HG02759 (cell line): ENCODE results near the gene GRAMD1A.
"Not testable (repeated sequence)": the region's sequence is repeated elsewhere in the genome, so short reads cannot be mapped to it uniquely, and the experiment has no call there.

Source experiments
- ATAC-seq: cut with Tn5 transposase; IDR thresholded peaks from one replicate; pipeline ENCODE4 v1.9.1; 2021; ENCODE audit warnings: mild to moderate bottlenecking, moderate library complexity; ENCODE audit not compliant: unreplicated experiment

GRAMD1A gene

DNA sequence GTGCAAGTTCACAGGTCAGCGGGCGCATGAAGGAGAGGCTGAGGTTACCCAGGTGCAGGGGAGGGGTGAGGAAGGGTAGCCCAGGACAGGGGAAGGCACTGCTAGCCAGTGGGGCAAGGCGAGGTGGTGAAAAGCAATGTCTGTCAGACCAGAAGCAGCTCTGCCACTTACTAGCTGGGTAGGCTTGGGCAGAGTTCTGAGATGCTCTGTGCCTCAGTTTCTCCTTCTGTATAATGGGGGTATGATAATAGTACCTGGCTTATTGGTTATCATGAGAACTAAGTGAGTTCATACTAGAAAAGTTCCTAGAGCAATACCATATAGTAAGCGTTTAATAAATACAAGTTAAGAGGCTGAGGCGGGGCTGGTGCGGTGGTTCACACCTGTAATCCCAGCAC is 15.8 kb downstream of the GRAMD1A start:
- ATAC-seq, result no peak

DNA sequence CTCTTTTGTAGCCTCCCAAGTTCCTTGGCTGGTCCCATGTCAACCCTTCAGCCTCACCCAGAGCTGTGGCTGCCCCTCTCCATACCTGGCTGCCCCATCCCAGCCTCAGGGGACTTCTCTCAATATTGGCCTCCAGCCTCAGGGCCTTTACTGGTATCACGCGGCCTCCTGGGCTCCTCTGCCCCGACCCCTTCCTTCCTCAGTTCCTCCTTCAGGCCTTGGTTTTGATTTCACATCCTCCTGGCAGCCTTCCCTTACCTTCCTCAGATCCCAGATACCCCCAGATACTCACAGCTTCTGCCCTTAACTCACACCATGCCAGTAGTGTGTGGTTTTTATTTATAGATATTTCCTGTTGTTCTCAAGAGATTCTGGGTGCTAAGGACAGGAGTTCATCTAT is 17.4 kb downstream of the GRAMD1A start:
- ATAC-seq, result no peak

DNA sequence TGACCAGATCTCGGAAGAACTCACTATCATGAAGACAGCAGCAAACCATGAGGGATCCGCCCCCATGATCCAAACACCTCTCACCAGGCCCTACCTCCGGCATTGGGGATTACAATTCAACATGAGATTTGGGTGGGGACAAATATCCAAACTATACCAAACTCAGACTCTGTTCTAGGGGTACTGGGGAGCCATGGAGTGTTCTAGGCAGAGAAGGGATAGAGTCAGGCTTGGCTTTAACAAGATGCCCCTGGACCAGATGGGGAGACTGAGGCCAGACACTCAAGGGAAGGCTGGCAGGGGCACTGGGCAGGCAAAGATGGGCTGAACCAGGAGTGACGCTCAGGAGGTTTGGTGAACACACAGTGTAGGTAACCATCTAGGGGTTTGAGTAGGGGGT is 18.3 kb downstream of the GRAMD1A start:
- ATAC-seq, result no peak

DNA sequence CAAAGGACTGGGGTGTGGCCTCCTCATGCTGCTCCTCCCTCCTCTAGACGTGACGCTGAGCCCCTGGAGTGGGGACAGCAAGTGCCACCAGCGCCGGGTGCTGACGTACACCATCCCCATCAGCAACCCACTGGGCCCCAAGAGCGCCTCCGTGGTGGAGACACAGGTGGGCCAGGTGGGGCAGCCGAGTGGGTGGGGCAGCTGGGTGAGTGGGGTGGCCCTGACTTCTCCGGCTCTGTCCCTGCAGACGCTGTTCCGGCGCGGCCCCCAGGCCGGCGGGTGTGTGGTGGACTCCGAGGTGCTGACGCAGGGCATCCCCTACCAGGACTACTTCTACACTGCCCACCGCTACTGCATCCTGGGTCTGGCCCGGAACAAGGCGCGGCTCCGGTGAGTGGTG is 19.0 kb downstream of the GRAMD1A start:
- ATAC-seq, result no peak

DNA sequence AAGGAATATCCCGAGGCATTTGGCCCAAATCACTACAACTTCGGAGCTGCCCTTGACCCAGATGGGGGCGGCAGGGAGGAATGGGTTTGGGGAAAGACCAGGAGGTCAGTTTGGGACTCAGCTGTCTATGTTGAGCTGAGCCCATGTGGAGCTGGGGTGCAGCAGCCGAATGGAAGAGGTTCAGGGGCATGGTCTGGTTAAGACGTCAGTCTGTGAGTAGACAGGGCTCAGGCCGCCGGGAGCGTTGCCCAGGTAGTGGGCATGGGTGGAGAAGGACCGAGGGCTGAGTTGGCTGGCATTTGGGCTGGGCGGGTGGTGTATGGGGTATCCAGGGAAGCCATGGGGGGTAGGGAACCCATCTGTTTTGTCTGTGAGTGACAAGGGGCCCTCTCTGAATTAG is 20.9 kb downstream of the GRAMD1A start:
- no peak for ATAC-seq

DNA sequence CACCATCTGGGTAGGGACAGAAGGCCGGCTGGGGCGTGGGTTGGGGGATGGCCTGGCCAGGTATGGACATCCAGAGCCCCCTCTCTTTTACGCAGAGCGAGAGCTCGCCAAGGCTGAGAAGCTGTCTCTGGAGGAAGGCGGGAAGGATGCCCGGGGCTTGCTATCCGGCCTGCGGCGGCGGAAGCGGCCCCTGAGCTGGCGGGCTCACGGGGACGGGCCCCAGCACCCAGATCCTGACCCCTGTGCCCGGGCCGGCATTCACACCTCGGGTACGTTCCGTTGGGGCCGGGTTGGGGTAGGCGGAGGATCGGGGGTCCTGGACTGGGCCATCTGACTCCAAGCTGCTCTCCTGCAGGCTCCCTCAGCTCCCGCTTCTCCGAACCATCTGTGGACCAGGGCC is 21.5 kb downstream of the GRAMD1A start:
- no peak for ATAC-seq

DNA sequence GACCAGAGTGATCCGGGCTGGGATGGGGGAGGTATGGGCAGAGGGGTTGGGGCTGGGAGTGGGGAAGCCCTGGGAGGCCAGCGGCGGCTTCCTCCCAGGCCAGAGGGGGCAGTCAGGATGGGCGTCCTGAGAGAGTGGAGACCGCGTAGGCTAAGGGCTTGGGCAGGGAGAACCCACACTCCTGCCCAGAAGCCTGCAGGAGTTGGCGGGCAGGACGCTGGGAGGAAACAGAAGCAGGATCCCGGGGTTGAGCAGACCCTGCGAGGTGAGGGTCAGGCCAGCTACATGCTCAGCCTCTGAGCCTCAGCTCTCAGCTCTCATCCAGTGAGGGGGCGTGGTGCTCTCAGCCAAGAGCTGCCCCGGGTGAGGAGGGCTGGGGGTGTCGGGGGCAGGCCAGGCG is 22.3 kb downstream of the GRAMD1A start:
- no peak for ATAC-seq

DNA sequence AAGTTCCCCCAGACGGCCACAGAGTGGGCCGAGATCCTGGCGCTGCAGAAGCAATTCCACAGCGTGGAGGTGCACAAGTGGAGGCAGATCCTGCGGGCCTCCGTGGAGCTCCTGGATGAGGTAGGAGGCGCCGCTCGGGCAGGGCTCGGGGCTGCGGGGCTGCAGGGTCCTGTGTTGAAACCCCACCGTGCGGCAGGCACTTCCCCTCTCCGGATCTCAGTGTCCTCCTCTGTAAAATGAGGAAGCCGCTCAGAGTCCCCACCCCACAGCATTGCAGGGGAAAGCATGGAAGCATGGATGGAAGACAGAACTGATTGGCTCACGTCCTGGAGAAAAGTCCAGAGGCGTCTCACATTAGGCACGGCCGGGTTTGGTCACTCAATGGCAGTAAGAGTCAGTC is 23.3 kb downstream of the GRAMD1A start:
- no peak for ATAC-seq

DNA sequence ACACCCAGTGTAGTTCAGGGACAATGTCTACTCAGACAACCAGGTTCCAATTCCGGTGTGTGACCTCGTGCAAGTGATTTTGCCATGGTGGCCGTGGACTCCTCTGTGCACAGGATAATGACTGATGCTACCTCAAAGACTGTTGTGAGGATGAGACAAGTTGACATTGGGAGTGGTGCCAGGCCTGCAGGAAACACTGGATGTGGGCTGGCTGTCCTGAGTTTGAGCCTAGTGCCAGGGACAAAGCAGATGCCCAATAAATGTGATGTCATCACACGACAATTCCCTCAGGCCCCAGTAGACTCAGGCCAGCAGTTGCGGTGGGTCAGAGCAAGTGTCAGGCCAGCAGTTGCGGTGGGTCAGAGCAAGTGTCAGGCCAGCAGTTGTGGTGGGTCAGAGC is 24.0 kb downstream of the GRAMD1A start:
- ATAC-seq, result no peak

DNA sequence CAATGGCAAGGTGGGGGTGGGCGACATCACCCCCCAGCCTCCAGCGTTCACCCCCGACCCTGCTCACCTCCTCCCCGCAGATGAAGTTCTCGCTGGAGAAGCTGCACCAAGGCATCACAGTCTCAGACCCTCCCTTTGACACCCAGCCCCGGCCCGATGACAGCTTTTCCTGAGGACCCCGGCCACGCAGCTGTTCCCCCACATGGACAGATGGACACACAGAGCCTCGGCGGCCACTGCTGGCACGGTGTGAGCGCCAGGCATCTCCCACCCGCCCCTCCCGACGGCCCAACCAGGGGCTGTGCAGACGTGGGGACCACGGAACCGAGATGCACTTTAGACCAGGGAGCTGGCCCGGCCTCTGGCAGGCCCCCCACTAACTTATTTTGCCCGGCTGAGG is 25.8 kb downstream of the GRAMD1A start:
- no peak for ATAC-seq

DNA sequence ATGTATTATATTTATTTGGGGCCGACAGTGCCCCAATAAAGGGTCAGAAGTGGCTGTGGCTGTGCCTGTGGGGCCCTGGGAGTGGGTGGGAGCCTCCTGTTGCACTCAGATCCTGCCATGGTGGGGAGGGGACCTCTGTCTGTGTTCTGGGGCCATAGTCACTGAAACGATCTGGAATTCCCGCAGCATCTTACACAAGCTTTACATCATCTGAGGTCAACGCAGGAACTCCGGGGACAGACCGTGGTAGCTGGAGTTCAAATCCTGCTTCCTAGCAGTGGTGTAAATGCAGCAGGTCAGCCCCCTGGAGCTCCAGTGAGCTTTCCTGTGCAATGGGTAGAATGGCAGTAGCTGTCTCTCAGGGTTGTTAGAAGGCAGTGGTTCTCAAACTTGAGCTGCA is 26.3 kb downstream of the GRAMD1A start:
- no peak for ATAC-seq

DNA sequence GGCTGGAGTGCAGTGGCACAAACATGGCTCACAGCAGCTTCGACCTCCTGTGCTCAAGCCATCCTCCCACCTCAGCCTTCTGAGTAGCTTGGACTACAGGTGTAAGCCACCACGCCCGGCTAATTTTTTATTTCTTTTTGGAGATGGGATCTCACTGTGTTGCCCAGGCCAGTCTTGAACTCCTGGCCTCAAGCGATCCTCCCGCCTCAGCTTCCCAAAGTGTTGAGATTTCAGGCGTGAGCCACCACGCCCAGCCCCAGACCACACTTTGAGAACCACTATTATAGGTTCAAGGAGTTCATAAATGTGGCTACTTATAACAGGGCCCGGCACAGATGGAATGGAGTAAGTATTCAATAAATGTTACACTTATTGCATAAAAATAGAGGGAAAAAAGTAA is 26.9 kb downstream of the GRAMD1A start:
- no peak for ATAC-seq

DNA sequence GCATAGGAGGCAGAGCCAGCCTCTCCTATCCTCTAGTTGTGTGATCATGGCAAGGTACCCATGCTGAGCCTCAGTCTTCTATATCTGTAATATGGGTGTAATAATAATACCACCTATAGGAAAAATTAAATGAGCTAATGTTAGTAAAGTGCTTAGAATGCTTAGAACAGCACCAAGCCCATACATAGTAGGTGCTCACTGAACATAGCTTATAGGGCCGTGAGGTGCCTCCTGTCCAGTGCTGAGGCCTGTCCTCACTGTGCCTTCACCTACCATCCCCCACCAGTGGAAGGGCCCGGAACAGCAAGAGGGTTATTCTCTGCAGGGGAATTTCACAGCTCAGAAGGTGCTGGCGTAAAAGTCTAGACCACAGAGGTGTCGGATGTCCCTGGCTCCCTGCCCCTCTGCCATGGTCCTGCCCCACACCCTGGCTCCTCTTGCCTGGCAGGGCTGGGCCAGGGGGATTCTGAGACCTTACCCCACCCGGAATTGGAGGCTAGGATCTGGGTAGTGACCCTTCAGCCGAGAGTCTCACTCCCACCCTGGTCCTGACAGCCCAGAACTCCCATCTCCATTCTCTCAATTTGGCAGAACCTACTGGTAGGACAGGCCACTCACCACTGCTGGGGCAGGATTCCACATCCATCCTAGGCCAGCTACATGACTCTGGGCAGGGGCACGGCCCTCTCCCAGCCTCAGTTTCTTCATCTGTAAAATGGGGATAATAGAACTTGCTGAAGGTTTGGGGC is 27.9 kb downstream of the GRAMD1A start:
- no peak for ATAC-seq

DNA sequence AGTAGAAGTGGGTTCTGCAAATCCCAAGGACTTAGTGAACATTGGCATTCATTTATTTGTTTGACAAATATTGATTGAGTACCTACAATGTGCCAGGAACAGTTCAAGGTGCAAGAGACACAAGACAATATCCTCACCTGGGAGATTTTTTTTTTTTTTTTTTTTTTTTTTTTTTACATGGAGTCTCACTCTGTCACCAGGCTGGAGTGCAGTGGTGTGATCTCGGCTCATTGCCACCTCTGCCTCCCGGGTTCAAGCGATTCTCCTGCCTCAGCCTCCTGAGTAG is 28.4 kb downstream of the GRAMD1A start:
- ATAC-seq, result not testable (repeated sequence)

DNA sequence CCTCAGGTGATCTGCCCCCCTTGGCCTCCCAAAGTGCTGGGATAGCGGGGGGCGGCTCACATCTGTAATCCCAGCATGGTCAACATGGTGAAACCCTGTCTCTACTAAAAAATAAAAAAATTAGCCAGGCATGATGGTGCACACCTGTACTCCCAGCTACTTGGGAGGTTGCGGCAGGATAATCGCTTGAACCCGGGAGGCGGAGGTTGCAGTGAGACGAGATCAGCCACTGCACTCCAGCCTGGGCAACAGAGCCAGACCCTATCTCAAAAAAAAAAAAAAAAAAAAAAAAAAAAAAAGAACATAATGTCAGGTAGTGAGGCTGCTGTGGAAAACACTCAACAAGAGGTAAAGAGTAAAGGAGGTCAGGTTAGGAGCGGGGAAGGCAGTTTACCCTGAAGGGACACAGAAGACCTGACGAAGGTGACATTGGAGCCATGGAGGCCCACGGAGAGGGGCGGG is 29.2 kb downstream of the GRAMD1A start:
- ATAC-seq, result not testable (repeated sequence)

DNA sequence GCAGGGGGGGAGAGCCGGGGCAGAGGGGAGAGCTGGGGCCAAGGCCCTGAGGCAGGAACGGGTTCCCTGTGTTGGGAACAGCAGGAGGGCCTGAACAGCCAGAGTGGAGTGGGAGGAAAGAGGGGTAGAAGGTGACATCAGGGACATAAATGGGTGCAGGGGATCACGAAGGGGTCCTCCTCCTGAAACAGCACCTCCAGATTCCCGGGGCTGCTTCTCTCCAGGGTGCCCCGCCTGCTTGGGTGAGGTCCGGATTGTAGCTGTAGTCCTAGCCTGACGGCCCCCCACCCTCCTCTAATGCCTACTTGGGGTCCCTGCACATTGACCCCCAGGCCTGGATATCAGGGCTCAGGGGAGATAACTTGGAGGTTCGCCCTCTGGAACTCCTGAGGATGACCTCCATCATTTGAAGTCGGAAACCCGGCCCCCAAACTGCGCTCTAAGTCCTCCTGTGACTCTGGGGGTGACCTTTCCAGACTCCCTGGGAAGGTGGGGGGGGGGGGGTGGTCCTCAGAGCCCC is 29.7 kb downstream of the GRAMD1A start:
- no peak for ATAC-seq

DNA sequence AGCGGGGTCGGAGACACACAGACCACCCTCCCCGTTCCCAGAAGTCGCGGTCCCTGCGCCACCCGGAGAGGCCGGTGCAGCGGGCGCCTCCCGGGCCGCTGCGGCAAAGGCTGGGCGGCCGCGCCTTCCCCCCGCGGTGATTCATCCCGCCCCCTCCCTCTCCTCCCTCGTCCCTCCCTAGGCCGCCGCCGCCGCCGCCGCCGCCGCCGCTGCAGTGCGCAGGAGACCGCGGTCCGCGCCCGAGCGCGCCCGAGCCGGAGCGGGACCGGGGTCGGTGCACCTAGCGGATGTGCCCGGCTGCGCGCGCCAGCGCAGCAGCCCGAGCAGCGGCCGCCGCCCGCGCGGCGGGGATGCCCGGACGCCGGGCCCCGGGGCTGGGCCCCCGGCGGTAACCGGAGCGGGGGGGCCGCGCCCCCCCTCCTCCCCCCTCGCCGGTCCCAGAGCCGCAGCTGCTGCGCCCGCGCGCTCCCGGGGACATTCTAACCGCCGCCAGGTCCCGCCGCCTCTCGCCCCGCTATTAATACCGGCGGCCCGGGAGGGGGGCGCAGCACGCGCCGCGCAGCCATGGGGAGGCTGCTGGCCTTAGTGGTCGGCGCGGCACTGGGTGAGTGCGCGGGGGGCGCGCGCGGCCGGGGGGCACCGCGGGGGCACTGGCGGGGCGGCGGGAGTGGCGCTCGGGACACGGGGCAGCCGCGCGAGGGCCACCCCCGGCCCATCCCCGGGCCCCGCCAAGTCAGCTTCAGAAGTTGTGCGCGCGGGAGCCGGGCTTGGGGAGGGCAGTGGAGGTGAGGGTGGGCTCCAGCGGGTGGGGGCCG is 30.3 kb downstream of the GRAMD1A start, which contains the start of gene SCN1B:
TSS of gene SCN1B (plus strand) at position 214 of the 815 bp plus-strand sequence. CDS start at position 565, 351 bp downstream.
- ATAC-seq, result no peak

DNA sequence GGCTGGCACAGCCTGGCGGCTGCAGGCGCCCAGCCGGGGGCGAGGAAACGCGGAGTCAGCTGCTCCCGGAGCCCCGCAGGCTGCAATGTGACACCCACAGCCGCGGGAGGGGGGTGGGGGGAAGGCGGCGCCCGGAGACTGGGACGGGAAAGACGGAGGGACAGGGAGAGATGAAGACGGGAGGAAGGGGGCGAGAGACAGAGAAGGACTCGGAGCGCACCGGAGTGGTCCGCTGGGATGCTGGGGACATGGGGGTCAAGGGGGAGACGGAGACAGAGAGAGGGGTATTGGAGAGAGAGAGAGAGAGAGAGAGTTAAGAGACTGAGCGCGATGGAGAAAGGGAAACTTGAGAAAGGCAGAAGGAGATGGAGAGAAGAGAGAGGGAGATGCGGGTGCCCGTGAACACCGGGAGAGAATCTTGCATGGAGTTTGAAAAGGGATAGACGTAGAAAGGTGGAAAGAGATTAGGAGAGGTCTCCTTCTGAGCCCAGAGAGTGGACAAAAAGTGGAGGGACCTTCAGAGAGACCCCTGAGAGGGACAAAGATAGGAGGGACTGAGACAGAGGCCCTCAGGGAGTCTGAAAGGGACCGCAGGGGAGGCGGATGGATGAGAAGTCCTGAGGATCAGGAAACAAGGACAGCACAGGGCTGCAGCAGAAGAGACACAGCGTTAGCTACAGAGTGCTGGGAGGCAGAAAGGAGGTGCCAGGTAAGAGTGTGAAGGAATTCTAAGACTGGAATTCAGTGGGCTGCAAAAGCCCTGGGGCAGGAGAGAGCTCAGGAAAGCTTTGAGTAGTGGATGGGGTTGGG is 31.2 kb downstream of the GRAMD1A start:
- no peak for ATAC-seq

DNA sequence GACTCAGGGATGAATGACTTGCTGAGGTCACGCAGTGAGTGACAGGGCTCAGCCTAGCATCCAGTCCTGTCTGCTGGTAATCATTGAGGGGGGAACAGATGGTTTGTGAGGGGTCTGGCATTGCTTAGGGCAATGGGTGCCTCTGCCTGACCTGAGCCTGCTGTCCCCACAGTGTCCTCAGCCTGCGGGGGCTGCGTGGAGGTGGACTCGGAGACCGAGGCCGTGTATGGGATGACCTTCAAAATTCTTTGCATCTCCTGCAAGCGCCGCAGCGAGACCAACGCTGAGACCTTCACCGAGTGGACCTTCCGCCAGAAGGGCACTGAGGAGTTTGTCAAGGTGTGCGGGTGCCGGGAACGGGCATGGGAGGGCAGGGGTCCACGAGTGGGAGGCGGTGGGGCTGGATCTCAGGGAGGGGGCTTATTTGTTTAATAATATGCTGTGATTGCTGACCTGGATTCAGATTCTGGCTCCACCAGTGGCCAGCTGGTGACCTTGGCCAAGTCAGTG is 32.3 kb downstream of the GRAMD1A start:
- no peak for ATAC-seq

DNA sequence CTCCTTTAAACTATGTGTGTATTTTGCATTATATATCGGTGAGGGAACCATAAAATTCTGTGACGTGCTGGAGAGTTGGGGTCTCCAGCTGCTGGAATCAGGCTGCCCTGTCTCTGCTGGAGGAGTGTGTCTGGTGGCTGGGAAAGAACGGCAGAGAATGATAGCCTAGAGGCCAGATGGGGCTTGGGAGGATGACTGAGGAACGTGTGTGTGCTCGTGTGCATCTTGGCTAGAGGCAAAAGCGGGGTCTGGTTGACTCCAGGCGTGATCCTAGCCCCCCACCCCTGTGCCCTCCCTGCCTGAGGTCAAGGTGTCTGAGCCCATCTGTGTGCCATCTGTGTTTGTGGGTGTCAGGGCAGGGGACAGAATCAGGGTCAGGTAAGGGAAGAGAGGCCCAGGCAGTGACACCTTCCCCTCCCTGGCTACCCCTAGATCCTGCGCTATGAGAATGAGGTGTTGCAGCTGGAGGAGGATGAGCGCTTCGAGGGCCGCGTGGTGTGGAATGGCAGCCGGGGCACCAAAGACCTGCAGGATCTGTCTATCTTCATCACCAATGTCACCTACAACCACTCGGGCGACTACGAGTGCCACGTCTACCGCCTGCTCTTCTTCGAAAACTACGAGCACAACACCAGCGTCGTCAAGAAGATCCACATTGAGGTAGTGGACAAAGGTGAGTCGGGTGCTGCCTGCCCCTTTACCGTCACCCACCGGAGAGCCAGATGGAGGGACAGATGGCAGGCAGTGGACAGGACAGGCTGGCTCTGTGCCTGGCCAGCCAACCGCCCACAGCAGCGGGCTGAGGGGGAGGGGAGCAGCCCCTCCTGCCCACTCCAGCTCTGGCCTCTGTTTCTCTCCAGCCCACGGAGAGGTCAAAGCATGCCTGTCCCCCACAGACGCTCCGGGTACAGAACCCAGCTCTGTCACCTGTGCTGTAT is 33.2 kb downstream of the GRAMD1A start:
- ATAC-seq, result no peak
